Daoy (cell line): ENCODE results near the gene ACVR1B. TPM values are rescaled to one million over a fixed set of nuclear protein-coding genes. Genes with fewer than 3 reads are reported as not detected.
A peak's percentile ranks its signal among the peaks of the same experiment; 100 is the strongest.

Experiments used
- DNase-seq: peaks from one replicate; pipeline ENCODE4 v3.0.0-alpha.2; 2015; ENCODE audit warnings: low read depth
- total RNA-seq: library from RNA; depleted of rRNA; stranded (reverse); fragments of >200 nt; shearing (Covaris generic); gene quantifications from 2 replicates; pipeline ENCODE4 v1.2.3, GENCODE V29; 2014; rRNA removed

Gene ACVR1B
- total RNA-seq = 6.3 and 11.5 TPM in 2 replicates

DNA sequence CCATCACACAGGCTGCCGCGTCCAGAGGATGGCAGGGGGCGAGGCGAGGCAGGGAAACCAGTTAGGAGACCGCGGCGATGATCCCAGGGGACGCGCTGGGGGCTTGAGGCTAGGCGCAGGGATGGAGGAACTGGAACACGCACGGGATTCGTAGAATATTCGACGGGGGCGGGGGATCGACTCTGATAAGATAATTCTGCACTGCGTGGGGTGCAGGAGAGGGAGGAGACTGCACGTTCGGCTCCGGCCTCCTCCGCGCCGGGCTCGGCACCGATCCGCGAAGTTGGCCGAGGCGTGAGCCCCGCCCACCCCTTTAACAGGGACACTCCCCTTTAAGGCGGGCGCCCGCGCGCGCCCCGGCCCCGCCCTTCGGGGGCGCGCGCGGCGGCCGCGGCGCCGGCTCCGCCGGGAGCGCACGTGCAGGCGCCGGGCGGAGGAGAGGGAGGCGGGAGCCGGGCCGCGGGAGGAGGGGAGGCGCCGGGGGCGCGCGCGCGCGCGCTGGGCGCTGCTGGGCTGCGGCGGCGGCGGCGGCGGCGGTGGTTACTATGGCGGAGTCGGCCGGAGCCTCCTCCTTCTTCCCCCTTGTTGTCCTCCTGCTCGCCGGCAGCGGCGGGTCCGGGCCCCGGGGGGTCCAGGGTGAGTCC lies at the start of gene ACVR1B:
Gene ACVR1B, plus strand, starts transcription at position 501 of the 644 bp plus-strand sequence. Its CDS starts 45 bp downstream, at position 546.
- peak; percentile 93 for DNase-seq

DNA sequence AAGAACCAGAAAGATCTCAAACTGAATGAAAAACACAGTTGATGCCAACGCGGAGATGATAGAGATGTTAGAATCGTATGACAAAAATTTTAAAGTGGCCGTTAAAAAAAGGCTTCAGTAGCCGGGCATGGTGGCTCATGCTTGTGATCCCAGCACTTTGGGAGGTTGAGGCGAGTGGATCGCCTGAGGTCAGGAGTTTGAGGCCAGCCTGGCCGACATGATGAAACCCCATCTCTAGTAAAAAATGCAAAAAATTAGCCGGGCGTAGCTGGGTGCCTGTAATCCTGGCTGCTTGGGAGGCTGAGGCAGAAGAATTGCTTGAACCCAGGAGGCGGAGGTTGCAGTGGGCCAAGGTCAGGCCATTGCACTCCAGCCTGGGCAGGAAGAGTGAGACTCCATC lies 49.6 kb upstream of the ACVR1B start:
- DNase-seq = no peak

DNA sequence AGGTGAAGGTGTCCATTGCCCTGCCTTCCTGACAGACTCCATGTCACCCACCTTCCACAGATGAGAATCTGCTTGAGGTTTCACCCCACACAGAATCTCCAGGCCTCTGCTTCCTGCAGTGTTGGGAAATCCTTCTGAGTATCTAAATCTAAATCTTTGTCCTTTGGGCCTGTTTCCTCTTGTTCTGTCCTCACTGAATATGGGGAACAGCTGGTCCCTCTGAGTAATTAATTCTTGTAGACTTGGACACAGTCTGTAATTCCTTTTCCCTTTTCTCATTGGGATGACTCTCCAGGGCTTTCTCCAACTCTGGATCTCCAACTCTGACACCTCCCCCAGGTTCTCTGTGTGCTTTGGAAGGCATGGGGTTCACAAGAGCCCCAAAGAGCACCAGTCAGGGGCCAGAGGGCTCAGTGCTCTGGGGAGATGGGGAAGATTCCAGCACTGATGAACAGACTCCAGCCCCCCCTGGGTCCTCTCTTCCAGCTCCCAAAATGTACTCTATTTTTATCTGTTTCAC lies 46.5 kb upstream of the ACVR1B start:
- DNase-seq = no peak

- no peak for DNase-seq
Observed at GRCh38 chr12:51905471-51906429, 45.7 kb upstream of the ACVR1B start.

GRCh38 chr12:51906430-51907082 lies 44.9 kb upstream of the ACVR1B start:
- DNase-seq = no peak

DNA sequence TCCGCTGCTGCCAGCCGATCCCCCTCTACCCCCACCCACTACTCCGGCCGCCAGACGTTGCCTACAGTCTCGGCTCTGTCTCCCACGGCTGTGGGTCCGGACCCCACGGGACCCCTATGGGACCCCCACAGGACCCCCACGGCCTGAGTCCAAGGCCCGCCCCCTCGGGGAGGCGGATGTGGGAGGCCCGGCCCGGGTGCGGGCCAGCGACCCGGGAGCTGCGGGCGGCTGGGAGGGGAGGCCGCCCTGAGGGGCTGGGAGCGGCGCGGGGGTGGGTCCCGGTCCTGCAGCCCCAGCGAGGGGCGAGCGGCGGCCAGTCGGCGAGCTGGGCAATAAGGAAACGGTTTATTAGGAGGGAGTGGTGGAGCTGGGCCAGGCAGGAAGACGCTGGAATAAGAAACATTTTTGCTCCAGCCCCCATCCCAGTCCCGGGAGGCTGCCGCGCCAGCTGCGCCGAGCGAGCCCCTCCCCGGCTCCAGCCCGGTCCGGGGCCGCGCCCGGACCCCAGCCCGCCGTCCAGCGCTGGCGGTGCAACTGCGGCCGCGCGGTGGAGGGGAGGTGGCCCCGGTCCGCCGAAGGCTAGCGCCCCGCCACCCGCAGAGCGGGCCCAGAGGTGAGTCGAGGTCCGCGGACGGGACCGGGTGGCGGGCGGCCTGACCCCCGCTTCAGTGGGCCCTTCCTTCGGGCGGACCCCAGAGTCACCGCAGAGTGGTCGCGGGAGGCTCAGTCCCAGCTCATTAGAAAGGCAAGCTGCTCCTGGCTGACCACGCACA lies 44.2 kb upstream of the ACVR1B start, which contains the start of gene ACVRL1:
Gene ACVRL1, plus strand, starts transcription at position 422 of the 773 bp plus-strand sequence. CDS start 4,971 bp downstream, outside the sequence.
- peak; percentile 30 for DNase-seq

GRCh38 chr12:51907856-51908425 lies 43.6 kb upstream of the ACVR1B start:
- DNase-seq = no peak

DNA sequence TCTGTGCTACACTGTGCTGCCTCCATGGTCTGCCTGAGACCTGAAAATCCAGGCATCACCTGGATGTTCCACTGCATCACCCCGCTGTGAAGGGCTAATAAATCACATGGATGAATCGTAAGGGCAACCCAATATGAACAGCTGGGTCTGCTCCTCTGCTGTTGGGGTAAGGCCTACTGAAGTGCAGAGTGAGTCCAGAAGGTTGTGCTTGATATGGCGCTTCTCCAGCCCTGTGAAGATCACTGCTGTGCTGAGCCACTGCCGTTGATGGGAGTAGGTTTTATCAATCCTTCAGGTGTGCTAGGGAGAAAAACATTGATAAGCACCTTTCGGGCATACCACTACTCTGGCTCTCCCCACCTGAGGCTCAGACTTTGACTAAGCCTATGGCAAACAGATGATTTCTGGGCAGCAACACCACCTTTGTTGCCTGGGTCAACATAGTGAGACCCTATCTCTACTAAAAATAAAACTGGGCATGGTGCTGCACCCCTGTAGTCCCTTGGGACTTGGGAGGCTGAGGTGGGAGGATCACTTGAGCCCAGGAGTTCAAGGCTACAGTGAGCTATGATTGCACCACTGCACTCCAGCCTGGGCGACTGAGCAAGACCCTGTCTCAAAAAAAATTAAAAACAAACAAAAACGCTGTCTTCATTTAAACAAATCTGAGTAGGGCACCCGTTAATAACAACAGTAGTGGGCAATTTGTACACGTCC lies 42.5 kb upstream of the ACVR1B start:
- DNase-seq = no peak

DNA sequence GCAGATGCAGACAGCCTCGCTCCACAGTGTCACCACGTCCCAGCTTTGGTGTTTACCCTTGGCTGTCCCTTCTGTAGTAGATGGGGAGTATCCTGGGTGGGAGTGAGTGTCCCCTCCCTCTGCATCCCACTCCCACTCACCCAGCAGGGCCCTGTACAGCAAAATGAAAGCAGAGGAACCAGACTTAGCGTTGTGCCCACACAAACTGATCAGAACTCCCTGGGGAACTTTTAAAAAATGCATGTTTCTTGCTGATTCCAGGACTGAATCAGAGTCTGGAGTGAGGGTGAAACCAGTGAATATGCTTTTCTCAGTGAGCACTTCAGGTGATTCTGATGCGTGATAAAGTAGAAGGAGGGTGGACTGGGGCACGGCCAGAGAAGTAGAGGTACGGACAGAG lies 41.3 kb upstream of the ACVR1B start:
- DNase-seq = no peak

GRCh38 chr12:51910691-51911090 lies 40.8 kb upstream of the ACVR1B start:
- no peak for DNase-seq

- DNase-seq = no peak
Observed at GRCh38 chr12:51911307-51911706, 40.2 kb upstream of the ACVR1B start.

- DNase-seq = peak; percentile 59
Observed at GRCh38 chr12:51911788-51912711, 39.4 kb upstream of the ACVR1B start.

- DNase-seq = no peak
Observed at GRCh38 chr12:51913071-51914033, 38.1 kb upstream of the ACVR1B start.

GRCh38 chr12:51914034-51914923 lies 37.2 kb upstream of the ACVR1B start:
- DNase-seq = no peak

DNA sequence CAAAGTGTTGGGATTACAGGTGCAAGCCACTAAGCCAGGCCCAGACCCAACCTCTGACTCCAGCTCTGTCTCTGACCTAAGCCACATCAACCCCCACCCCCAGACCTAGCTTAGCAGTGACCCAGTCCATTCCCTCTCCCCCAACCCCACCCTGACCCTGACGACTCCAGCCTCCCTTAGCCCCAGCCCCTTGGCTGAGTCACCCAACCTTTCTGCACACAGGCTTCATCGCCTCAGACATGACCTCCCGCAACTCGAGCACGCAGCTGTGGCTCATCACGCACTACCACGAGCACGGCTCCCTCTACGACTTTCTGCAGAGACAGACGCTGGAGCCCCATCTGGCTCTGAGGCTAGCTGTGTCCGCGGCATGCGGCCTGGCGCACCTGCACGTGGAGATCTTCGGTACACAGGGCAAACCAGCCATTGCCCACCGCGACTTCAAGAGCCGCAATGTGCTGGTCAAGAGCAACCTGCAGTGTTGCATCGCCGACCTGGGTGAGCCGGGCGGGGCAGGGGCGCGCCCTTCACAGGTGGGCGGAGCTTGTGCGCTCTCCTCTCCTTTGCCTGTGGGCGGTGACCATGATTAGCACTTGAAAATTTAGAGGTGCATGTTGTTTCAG lies 36.4 kb upstream of the ACVR1B start:
- DNase-seq = no peak

DNA sequence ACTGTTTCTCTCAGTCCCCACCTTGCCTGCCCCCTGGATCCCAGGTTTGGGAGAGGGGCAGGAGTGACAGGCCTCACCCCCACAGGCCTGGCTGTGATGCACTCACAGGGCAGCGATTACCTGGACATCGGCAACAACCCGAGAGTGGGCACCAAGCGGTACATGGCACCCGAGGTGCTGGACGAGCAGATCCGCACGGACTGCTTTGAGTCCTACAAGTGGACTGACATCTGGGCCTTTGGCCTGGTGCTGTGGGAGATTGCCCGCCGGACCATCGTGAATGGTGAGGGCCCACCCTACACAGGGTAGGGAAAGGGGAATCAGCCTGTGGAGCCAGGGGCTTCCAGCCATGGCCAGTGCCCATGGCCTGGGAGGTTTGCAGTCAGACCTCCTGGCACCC lies 35.5 kb upstream of the ACVR1B start:
- no peak for DNase-seq
